Prostate gland (tissue), 2 donors: ENCODE measurements around the gene EPHA1.

Experiments used
- POLR2A ChIP-seq: fragments of 450-650 bp; IDR thresholded peaks from one replicate; pipeline ENCODE4 v1.6.1; 2016; ENCODE audit warnings: antibody characterized with exemption, mild to moderate bottlenecking
- TF ChIP-seq, protein P1 (sequence below), 4 experiments: fragments of 200-600 bp in 2 of 4; fragments of 450-650 bp in 2 of 4; sonication (generic) in 2 of 4; IDR thresholded peaks; 1 replicate in 3 of 4; 2 replicates in 1 of 4; pipeline ENCODE4 v1.5.1; 2016 to 2019; ENCODE audit warnings: antibody characterized with exemption in 4 of 4, mild to moderate bottlenecking in 2 of 4, moderate library complexity in 2 of 4

- TF ChIP-seq, protein P1, sequence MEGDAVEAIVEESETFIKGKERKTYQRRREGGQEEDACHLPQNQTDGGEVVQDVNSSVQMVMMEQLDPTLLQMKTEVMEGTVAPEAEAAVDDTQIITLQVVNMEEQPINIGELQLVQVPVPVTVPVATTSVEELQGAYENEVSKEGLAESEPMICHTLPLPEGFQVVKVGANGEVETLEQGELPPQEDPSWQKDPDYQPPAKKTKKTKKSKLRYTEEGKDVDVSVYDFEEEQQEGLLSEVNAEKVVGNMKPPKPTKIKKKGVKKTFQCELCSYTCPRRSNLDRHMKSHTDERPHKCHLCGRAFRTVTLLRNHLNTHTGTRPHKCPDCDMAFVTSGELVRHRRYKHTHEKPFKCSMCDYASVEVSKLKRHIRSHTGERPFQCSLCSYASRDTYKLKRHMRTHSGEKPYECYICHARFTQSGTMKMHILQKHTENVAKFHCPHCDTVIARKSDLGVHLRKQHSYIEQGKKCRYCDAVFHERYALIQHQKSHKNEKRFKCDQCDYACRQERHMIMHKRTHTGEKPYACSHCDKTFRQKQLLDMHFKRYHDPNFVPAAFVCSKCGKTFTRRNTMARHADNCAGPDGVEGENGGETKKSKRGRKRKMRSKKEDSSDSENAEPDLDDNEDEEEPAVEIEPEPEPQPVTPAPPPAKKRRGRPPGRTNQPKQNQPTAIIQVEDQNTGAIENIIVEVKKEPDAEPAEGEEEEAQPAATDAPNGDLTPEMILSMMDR (IDR thresholded peaks at IDR 0.05): no peak
- TF ChIP-seq POLR2A: no peak
Observed at GRCh38 chr7:143346018-143346417, 62.6 kb downstream of the EPHA1 start.
